ENCODE measurements around the gene NOTO. TPM values are rescaled to one million over a fixed set of nuclear protein-coding genes. Genes with fewer than 3 reads are reported as not detected.

The NOTO gene
- total RNA-seq, 1 donor from 2014 or later, result not detected

- DNase-seq (ENCODE audit: low spot score in 2 of 2, unreplicated experiment in 2 of 2), result no peak
- Mint-ChIP-seq H3K4me3 (no peak overlapping the region), H3K4me1 (peaks cover 21% of the 10 kb centered on the region), H3K36me3 (peaks cover 5% of the 10 kb centered on the region), H3K27me3 (ENCODE audit: low read depth) (no peaks in the 10 kb centered on the region), H3K9me3 (no peaks in the 10 kb centered on the region), H3K27ac (no peak overlapping the region)
- no peak for TF ChIP-seq CTCF (IDR thresholded peaks at IDR 0.05; ENCODE audit: unreplicated experiment)
These were observed 14.8 kb downstream of the NOTO start for GRCh38 chr2:73217160-73217559.

- H3K36me3 Mint-ChIP-seq, result peaks cover 7% of the 10 kb centered on the region
- H3K4me1 Mint-ChIP-seq, result peaks cover 18% of the 10 kb centered on the region
- no peak overlapping the region for H3K4me3 Mint-ChIP-seq
- no peaks in the 10 kb centered on the region for H3K9me3 Mint-ChIP-seq
- no peaks in the 10 kb centered on the region for H3K27me3 Mint-ChIP-seq (ENCODE audit: low read depth)
- no peak for DNase-seq (ENCODE audit: low spot score in 2 of 2, unreplicated experiment in 2 of 2)
- no peak overlapping the region for H3K27ac Mint-ChIP-seq
- no peak for TF ChIP-seq CTCF (IDR thresholded peaks at IDR 0.05; ENCODE audit: unreplicated experiment)
These were observed 15.5 kb downstream of the NOTO start for GRCh38 chr2:73217826-73218225.

DNA sequence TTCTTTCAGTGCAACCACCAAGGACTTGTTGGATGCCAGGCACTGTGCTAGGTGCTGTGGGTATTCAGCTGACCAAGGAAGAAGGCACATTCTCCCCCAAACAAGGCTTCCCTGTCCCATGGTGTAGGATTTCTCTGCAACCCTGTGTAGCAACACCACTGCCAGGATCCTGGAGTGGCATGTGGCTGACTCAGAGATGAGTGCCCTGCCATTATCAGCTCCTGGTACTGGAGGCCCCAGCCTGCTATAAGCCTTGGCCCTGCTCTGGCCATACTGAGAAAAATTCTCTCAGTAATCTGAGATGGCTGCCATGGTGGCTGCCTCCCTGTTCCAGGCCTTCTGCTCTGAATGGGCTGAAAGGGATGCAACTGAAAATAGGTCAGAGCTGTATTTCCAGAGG is 15.9 kb downstream of the NOTO start:
- H3K27me3 Mint-ChIP-seq (ENCODE audit: low read depth), result no peaks in the 10 kb centered on the region
- no peak overlapping the region for H3K27ac Mint-ChIP-seq
- H3K36me3 Mint-ChIP-seq, result peaks cover 7% of the 10 kb centered on the region
- no peak overlapping the region for H3K4me3 Mint-ChIP-seq
- peaks cover 18% of the 10 kb centered on the region for H3K4me1 Mint-ChIP-seq
- DNase-seq (ENCODE audit: low spot score in 2 of 2, unreplicated experiment in 2 of 2), result no peak
- no peaks in the 10 kb centered on the region for H3K9me3 Mint-ChIP-seq
- TF ChIP-seq CTCF (IDR thresholded peaks at IDR 0.05; ENCODE audit: unreplicated experiment), result no peak

- H3K27ac Mint-ChIP-seq, result no peak overlapping the region
- peaks cover 9% of the 10 kb centered on the region for H3K36me3 Mint-ChIP-seq
- H3K27me3 Mint-ChIP-seq (ENCODE audit: low read depth), result no peaks in the 10 kb centered on the region
- no peaks in the 10 kb centered on the region for H3K4me1 Mint-ChIP-seq
- DNase-seq (ENCODE audit: low spot score in 2 of 2, unreplicated experiment in 2 of 2), result no peak
- H3K9me3 Mint-ChIP-seq, result no peaks in the 10 kb centered on the region
- no peak overlapping the region for H3K4me3 Mint-ChIP-seq
- no peak for TF ChIP-seq CTCF (IDR thresholded peaks at IDR 0.05; ENCODE audit: unreplicated experiment)
These were observed 21.4 kb downstream of the NOTO start for GRCh38 chr2:73223821-73224220.

- H3K4me3 Mint-ChIP-seq, result no peak overlapping the region
- no peak for TF ChIP-seq CTCF (IDR thresholded peaks at IDR 0.05; ENCODE audit: unreplicated experiment)
- H3K27me3 Mint-ChIP-seq (ENCODE audit: low read depth), result no peaks in the 10 kb centered on the region
- H3K9me3 Mint-ChIP-seq, result no peaks in the 10 kb centered on the region
- DNase-seq (ENCODE audit: low spot score in 2 of 2, unreplicated experiment in 2 of 2), result no peak
- H3K36me3 Mint-ChIP-seq, result peaks cover 9% of the 10 kb centered on the region
- no peak overlapping the region for H3K27ac Mint-ChIP-seq
- no peaks in the 10 kb centered on the region for H3K4me1 Mint-ChIP-seq
These were observed 23.4 kb downstream of the NOTO start for GRCh38 chr2:73225513-73226360.

All from mesothelial cell of epicardium (in vitro differentiated cells).